Liver (tissue), 9 donors: ENCODE data around the gene KAZN. TPM values are rescaled to one million over a fixed set of nuclear protein-coding genes. Genes with fewer than 3 reads are reported as not detected.

Source experiments
- DNase-seq: peaks from one replicate; pipeline ENCODE4 v3.0.0-alpha.2; 2017; ENCODE audit warnings: low spot score
- H3K27ac ChIP-seq, 2 donors: one replicate each; pipeline ENCODE4 v1.7.0; 2013; ENCODE audit warnings: inconsistent platforms in 2 of 2, low read length in 2 of 2, control low read depth in 1 of 2, low read depth in 1 of 2, mild to moderate bottlenecking in 1 of 2
- H3K27me3 ChIP-seq, 4 donors: one replicate each; pipeline versions ENCODE4 v1.6.1 to v1.7.0; 2013; ENCODE audit warnings: low read length in 3 of 4, inconsistent platforms in 1 of 4, mild to moderate bottlenecking in 1 of 4, moderate library complexity in 1 of 4; ENCODE audit not compliant: control insufficient read depth in 4 of 4, insufficient read depth in 4 of 4
- H3K36me3 ChIP-seq, 4 donors: one replicate each; pipeline versions ENCODE4 v1.6.1 to v1.7.0; 2013; ENCODE audit warnings: low read length in 3 of 4, mild to moderate bottlenecking in 3 of 4, low read depth in 1 of 4, moderate library complexity in 1 of 4; ENCODE audit not compliant: control insufficient read depth in 4 of 4, insufficient read depth in 3 of 4
- H3K4me1 ChIP-seq, 4 donors: one replicate each; pipeline versions ENCODE4 v1.6.1 to v1.7.0; 2013; ENCODE audit warnings: low read length in 3 of 4, mild to moderate bottlenecking in 3 of 4, moderate library complexity in 1 of 4; ENCODE audit not compliant: control insufficient read depth in 4 of 4, insufficient read depth in 4 of 4
- H3K4me3 ChIP-seq, 3 donors: one replicate each; pipeline versions ENCODE4 v1.6.1 to v1.7.0; 2013; ENCODE audit warnings: low read length in 3 of 3, control low read depth in 1 of 3, low read depth in 1 of 3, mild to moderate bottlenecking in 1 of 3
- H3K9ac ChIP-seq, 2 donors: one replicate each; pipeline ENCODE4 v1.7.0; 2013; ENCODE audit warnings: low read length in 2 of 2, mild to moderate bottlenecking in 2 of 2, moderate library complexity in 2 of 2, control low read depth in 1 of 2, low read depth in 1 of 2
- H3K9me3 ChIP-seq, 4 donors: one replicate each; pipeline versions ENCODE4 v1.6.1 to v1.7.0; 2013; ENCODE audit warnings: low read length in 3 of 4; ENCODE audit not compliant: control insufficient read depth in 4 of 4
- ATF3 ChIP-seq: IDR thresholded peaks from 2 replicates; pipeline ENCODE4 v1.6.1; 2016; ENCODE audit warnings: antibody characterized with exemption
- CTCF ChIP-seq: fragments of 150-350 bp; IDR thresholded peaks from 2 replicates; pipeline ENCODE4 v1.5.1; 2017; ENCODE audit warnings: improper control_type of control experiment, low read depth, low read length; ENCODE audit not compliant: missing input control
- EGR1 ChIP-seq, 2 donors: IDR thresholded peaks; 2 replicates each; pipeline ENCODE4 v1.6.1; 2016 to 2018; ENCODE audit warnings: antibody characterized with exemption in 2 of 2, low read depth in 2 of 2
- FOXA1 ChIP-seq: IDR thresholded peaks from 2 replicates; pipeline ENCODE4 v1.6.1; 2016; ENCODE audit warnings: antibody characterized with exemption
- FOXA2 ChIP-seq: IDR thresholded peaks from 2 replicates; pipeline ENCODE4 v1.6.1; 2016; ENCODE audit warnings: antibody characterized with exemption
- GABPA ChIP-seq, 2 donors: IDR thresholded peaks in 1 of 2; conservative IDR thresholded peaks in 1 of 2; 2 replicates each; pipeline ENCODE4 v1.6.1; 2016; ENCODE audit warnings: antibody characterized with exemption in 2 of 2, mild to moderate bottlenecking in 1 of 2, moderate library complexity in 1 of 2
- HNF4A ChIP-seq, 2 donors: conservative IDR thresholded peaks; 2 replicates each; pipeline ENCODE4 v1.6.1; 2016; ENCODE audit warnings: antibody characterized with exemption in 2 of 2, mild to moderate bottlenecking in 2 of 2
- HNF4G ChIP-seq: IDR thresholded peaks from 2 replicates; pipeline ENCODE4 v1.6.1; 2016; ENCODE audit warnings: antibody characterized with exemption
- JUND ChIP-seq, 2 donors: IDR thresholded peaks; 2 replicates each; pipeline ENCODE4 v1.6.1; 2016; ENCODE audit warnings: antibody characterized with exemption in 2 of 2
- MAX ChIP-seq: IDR thresholded peaks from 2 replicates; pipeline ENCODE4 v1.6.1; 2016; ENCODE audit warnings: antibody characterized with exemption
- NR2F2 ChIP-seq: IDR thresholded peaks from 2 replicates; pipeline ENCODE4 v1.6.1; 2016; ENCODE audit warnings: antibody characterized with exemption
- RAD21 ChIP-seq, 2 donors: IDR thresholded peaks; 2 replicates each; pipeline ENCODE4 v1.6.1; 2016; ENCODE audit warnings: antibody characterized with exemption in 2 of 2, mild to moderate bottlenecking in 2 of 2
- REST ChIP-seq: IDR thresholded peaks from 2 replicates; pipeline ENCODE4 v1.6.1; 2016; ENCODE audit warnings: antibody characterized with exemption, mild to moderate bottlenecking
- RXRA ChIP-seq, 2 donors: IDR thresholded peaks; 2 replicates each; pipeline ENCODE4 v1.6.1; 2017 to 2018; ENCODE audit warnings: antibody characterized with exemption in 2 of 2, mild to moderate bottlenecking in 1 of 2
- SP1 ChIP-seq: IDR thresholded peaks from 2 replicates; pipeline ENCODE4 v1.6.1; 2018; ENCODE audit warnings: antibody characterized with exemption, mild to moderate bottlenecking
- TAF1 ChIP-seq: conservative IDR thresholded peaks from 2 replicates; pipeline ENCODE4 v1.6.1; 2016; ENCODE audit warnings: antibody characterized with exemption, mild to moderate bottlenecking
- YY1 ChIP-seq: IDR thresholded peaks from 2 replicates; pipeline ENCODE4 v1.6.1; 2016; ENCODE audit warnings: antibody characterized with exemption, mild to moderate bottlenecking
- ZBTB33 ChIP-seq: IDR thresholded peaks from 2 replicates; pipeline ENCODE4 v1.6.1; 2016; ENCODE audit warnings: antibody characterized with exemption
- WGBS: extraction: QIAGEN DNeasy Blood & Tissue Kit; methylation state at CpG from one replicate; pipeline ENCODE4 v1.1.7; 2013; 5-methylcytosine and 5-hydroxymethylcytosine counted together
- polyA plus RNA-seq, 2 donors: library from polyadenylated mRNA; stranded (reverse) in 1 of 2; unstranded in 1 of 2; fragments of 200-250 nt in 1 of 2; fragments of >200 nt in 1 of 2; fragmentation: Nextera tagmentation in 1 of 2; extraction: Ambion mirVana in 1 of 2; gene quantifications; one replicate each; pipeline versions ENCODE4 v1.2.1 to v1.2.3, GENCODE V29; 2013 to 2015
- total RNA-seq, 2 donors: library from RNA; depleted of rRNA; stranded (reverse); fragments of >200 nt; gene quantifications; one replicate each; pipeline ENCODE4 v1.2.3, GENCODE V29; 2014
- donor health status: healthy.
- donor health status: healthy.
- donor health status: healthy.
- donor health status: healthy.
- donor health status: healthy.

Gene KAZN
- total and polyA plus RNA-seq, 4 donors: 1.9 to 6.9 (median 2.4) TPM

GRCh38 chr1:14715266-14715665 is 116.8 kb downstream of the KAZN start:
- Histone ChIP-seq H3K4me1 (no peaks in the 10 kb centered on the region), H3K36me3 (no peaks in the 10 kb centered on the region), H3K27me3 (no peaks in the 10 kb centered on the region), H3K9ac (no peak overlapping the region), H3K4me3 (no peak overlapping the region), H3K9me3 (peaks cover 0 to 9% (median under 1%) of the 10 kb centered on the region in 4 donors), H3K27ac (no peak overlapping the region)
- TF ChIP-seq TAF1: no peak
- no peak for TF ChIP-seq REST
- no peak for TF ChIP-seq EGR1 (IDR thresholded peaks at IDR 0.05; ENCODE audit: low read depth in 2 of 2)
- DNase-seq: no peak
- WGBS: 87% methylated on average over 10 of the region's 10 CpGs

GRCh38 chr1:14715802-14716201 is 117.3 kb downstream of the KAZN start:
- 84% methylated on average over 7 of the region's 7 CpGs for WGBS
- Histone ChIP-seq H3K27ac (no peak overlapping the region), H3K9me3 (peaks cover 0 to 9% (median under 1%) of the 10 kb centered on the region in 4 donors), H3K4me3 (no peak overlapping the region), H3K4me1 (no peaks in the 10 kb centered on the region), H3K36me3 (no peaks in the 10 kb centered on the region), H3K9ac (no peak overlapping the region), H3K27me3 (no peaks in the 10 kb centered on the region)
- TF ChIP-seq TAF1: no peak
- no peak for TF ChIP-seq RAD21 (IDR thresholded peaks at IDR 0.05)
- no peak for TF ChIP-seq HNF4G
- TF ChIP-seq JUND (IDR thresholded peaks at IDR 0.05): no peak
- no peak for TF ChIP-seq RXRA (IDR thresholded peaks at IDR 0.05)
- TF ChIP-seq ATF3: no peak
- no peak for TF ChIP-seq GABPA (IDR thresholded peaks at IDR 0.05 in 1 of 2, conservative IDR thresholded peaks at IDR 0.05 in 1 of 2)
- TF ChIP-seq FOXA1: no peak
- no peak for TF ChIP-seq MAX
- no peak for TF ChIP-seq ZBTB33
- no peak for TF ChIP-seq NR2F2
- TF ChIP-seq CTCF: no peak
- TF ChIP-seq YY1: no peak
- TF ChIP-seq HNF4A (conservative IDR thresholded peaks at IDR 0.05): no peak
- no peak for TF ChIP-seq SP1
- TF ChIP-seq REST: no peak
- no peak for TF ChIP-seq FOXA2
- TF ChIP-seq EGR1 (IDR thresholded peaks at IDR 0.05; ENCODE audit: low read depth in 2 of 2): no peak
- no peak for DNase-seq
